ENCODE data around the gene HNF1B.
"Not testable (repeated sequence)": the region's sequence is repeated elsewhere in the genome, so short reads cannot be mapped to it uniquely, and the experiment has no call there.

HNF1B gene

GRCh38 chr17:37744961-37745800 is at the start of gene HNF1B:
TSS of gene HNF1B (minus strand) at chr17:37745059. CDS start at chr17:37744884, 175 bp downstream.
- DNase-seq, result peak; percentile 18

DNA sequence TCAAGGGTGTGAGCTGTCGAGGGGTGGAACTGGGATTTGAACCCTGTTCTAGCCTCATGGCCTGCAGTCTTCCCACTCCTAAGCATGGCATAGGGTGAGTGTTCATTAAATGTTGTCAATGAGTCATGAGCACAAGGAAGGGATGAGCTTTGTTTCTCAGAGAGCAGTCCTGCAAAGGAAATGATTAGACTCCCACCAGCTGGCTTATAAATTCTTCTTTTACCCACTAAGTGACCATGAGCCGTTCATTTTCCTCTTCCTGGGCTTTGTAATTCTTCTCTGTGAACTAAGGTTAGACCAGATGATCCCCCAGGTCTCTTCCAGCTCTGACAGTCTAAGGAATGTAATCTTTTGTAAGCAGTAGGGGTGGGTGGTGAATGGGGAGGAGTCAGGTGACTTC is 47.9 kb upstream of the HNF1B start:
- DNase-seq, result no peak

DNA sequence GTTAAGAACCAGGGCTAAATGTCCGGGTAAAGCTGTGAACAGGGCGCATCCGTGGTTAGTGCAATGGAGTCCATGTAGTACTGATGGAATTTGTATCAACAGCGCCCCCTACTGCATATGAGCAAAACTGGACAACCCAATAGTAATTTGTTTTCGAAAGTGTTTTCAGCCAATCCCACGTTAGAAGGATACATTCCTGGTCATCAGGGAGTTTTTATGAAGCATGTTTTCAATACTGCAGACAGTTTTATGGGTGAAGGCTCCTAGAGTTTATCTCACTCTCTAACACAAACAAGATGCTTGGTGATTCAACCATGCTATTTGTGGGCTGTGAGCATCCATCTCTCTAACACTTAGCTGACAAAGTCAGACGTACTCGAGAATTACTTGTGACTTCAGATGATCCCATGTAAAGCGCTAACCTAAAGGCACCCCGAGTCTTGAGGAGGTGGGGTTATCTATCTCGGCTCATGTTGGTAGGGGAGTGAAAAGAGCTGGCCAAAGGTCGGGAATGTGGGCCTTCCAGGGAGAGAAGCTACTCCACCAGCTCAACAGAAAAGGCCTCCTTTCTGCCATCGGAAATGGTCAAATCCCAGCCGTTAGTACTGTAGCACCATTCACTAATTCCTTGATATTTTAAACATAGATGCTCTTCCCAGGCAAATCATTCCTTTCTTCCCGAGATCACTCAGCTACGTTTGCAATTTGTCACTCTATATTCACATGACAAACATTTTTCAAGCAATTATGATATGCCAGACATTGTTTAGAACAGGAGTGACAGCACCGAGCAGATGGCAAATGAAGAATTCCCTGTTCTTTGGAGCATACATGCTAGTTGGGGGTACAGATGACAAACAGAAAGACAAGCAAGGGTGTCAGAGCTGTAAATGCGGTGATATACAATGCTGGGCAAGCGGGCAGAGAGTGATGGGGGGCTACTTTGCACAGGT is 46.9 kb upstream of the HNF1B start:
- peak; percentile 67 for DNase-seq

- DNase-seq, result no peak
Measured at GRCh38 chr17:37789771-37790541, 45.1 kb upstream of the HNF1B start.

- DNase-seq, result no peak
Measured at GRCh38 chr17:37789021-37789565, 44.2 kb upstream of the HNF1B start.

DNA sequence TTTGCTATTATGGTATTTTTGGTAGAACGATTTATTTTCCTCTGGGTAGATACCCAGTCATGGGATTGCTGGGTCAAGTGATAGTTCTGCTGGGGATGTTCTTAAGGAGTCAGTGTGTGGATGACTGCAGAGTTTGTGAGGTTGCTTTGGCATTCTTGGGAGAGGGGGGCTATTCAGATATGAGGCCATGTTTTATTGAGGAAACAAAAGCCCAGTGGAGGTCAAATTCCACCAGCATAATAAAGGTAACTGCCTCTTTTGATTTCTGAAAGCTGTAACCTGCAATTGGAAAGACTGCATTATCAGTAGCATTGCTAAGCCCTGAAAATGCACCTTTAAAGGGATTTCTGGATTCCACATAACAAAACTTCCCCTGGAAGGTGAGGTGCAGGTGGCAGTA is 43.7 kb upstream of the HNF1B start:
- no peak for DNase-seq

DNA sequence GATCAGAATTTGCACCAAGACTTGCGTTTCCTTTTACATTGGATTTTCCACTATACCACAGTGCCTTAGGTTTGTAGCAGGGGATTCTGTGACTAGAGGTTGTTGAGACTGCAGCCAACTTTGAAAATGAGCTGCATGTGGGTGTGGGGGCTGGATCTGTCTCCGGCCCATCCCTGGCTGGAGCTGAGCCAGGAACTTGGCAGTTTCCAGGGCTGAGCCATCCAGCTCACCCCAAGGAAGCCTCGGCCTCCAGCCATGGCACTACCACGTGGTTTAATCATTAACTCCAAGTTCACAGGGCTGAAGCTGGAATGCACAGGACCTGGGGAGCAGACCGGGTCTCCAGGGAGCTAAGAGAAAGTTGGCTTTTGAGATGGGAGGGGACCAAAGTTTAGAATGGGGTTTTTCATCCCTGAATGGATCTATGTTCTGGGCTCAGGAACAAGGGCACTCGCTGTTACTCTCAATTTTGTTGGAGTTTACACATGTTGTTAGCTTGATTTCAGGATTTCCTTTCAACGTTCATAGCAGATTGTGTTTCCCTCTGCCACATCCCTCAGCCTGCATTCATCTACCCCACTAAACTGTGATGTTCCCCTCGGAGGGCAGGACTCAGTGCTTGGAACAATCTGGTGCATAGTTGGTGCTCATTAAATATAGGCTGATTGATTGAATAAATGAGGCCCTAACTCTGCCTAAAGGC is 42.3 kb upstream of the HNF1B start:
- no peak for DNase-seq

DNA sequence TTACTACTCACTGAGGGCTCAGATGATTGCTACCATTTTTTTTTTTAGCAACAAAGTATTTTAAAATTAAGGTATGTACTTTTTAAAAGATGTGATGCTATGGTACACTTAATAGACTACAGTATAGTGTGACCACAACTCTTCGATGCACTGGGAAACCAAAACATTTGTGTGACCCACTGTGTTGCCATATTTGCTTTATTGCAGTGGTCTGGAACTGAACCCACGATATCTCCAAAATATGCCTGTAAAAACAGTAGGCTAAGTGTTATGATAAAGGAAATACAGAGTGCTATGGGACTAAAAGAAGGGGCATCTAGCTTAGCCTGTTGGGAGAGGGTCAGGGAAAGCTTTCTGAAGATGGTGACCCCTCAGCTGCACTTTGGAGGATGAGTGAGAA is 41.6 kb upstream of the HNF1B start:
- DNase-seq, result no peak

DNA sequence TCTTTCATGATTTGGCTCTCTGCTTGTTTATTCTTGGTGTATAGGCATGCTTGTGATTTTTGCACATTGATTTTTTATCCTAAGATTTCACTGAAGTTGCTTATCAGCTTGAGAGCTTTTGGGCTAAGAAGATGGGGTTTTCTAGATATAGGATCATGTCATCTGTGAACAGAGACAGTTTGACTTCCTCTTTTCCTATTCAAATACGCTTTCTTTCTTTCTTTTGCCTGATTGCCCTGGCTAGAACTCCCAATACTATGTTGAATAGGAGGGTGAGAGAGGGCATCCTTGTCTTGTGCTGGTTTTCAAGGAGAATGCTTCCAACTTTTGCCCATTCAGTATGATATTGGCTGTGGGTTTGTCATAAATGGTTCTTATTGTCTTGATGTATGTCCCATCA is 37.6 kb upstream of the HNF1B start:
- not testable (repeated sequence) for DNase-seq

- no peak for DNase-seq
Measured at GRCh38 chr17:37781451-37781850, 36.6 kb upstream of the HNF1B start.

DNA sequence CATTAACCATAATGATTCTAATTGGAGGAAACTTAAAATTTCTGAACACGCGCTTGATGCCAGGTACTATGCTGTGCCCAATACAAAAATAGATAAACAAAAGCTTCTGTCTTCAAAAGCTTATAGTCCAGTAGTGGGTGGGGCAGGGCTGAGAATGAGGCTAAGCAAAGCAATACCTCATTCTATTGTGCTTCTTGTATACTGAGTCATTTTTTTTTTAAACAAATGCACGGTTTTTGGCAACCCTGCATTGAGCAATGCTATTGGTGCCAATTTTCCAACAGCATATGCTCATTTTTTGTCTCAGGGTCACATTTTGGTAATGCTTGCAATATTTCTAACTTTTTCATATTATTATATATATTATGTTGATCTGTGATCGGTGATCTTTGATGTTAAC is 34.7 kb upstream of the HNF1B start:
- no peak for DNase-seq

DNA sequence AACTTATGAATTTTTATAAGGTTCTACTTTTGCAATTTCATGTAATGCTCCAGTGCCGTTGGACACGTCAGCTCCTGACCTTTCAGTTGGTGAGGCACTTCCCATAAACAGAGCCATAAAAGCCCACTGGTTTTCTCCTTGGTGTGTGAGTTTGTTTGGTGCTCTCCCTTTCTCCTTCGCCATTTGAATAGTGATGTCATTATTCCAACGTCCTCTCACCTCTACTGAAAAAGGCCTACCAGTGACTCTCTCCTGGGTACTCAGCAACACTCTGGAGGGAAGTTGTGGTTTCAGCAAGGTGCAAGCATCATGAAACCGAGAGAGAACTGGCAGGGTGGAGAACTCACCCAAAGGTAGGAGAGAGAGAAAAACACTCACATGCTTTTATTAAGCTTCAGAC is 29.6 kb upstream of the HNF1B start:
- DNase-seq, result peak; percentile 61

- peak; percentile 22 for DNase-seq
Measured at GRCh38 chr17:37772982-37773381, 28.1 kb upstream of the HNF1B start.

DNA sequence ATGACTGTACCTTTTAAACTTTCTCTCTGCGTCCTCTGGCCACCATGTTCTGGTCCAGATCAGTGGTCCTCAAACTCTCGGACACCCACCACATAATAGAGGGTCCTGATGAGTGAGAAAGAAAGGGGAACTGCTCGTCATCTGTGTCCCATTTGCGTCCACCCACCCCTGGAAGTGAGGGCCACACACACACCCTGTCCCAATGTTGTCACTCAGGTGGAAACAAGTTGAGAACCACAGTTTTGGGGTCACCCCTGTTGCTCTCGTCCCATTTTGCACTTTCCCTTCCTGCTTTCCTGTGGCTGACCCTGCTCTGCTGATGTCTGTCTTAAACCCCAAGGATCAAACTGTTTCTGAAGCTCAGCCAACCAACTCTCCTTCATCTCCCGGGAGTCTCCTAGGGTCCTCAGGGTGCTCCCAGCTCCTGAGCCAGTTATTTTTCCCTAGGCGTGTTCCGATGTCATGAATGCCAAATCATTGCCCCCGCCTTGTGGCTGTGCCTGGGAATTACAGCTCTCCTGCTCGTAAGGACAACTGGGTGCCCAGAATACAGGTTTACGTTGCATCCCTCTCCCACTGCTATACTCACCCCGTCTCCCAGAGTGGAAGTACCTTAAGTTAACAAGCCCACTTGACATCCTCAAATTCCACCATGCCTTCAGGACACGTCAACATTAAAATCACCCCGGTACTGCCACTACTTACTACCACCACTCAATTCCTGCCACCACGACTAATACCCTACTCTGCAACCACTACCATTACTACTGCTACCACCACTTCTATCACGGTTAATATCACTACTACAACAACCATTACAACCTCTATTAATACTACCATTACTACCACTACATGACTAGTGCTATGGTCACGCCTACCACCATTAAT is 26.0 kb upstream of the HNF1B start:
- DNase-seq, result peak; percentile 67

GRCh38 chr17:37769050-37769449 is 24.2 kb upstream of the HNF1B start:
- DNase-seq, result no peak

GRCh38 chr17:37768438-37768837 is 23.6 kb upstream of the HNF1B start:
- no peak for DNase-seq

DNA sequence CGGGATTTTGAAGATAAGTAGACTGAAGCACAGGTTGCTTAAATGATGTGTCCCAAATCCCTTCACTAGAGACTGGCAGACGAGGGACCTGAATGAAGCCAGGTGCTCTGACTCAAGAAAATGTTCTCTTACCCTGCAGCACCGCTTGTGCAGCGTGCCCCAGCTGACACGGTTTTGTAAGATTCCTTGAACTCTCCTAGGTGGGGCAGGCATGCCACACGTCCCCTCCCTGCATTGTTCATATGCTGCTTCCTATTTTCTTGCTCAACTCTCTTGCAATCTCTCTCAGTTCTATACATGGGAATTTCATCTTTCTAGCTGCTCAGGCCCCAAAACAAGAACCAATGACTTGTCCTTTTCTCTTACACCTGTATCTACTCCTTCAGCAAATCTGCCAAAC is 22.1 kb upstream of the HNF1B start:
- no peak for DNase-seq

- DNase-seq, result no peak
Measured at GRCh38 chr17:37764383-37764782, 19.5 kb upstream of the HNF1B start.

- DNase-seq, result no peak
Measured at GRCh38 chr17:37762666-37763065, 17.8 kb upstream of the HNF1B start.

DNA sequence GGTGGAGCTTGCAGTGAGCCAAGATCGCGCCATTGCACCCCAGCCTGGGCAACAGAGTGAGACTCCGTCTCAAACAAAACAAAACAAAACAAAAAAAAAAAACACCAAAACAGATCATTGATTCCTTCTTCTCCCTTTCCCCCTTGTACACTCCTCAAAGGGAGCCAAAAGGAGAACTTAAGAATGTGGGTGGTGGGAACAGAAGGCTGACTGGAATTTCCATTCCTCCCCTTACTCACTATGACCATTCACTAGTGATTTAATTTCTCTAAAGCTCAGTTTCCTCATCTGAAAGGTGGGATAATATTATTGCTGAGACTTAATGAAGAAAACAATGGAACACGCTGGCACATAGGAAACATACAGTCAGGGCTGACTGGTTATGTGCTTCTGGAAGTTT is 17.1 kb upstream of the HNF1B start:
- DNase-seq, result no peak

DNA sequence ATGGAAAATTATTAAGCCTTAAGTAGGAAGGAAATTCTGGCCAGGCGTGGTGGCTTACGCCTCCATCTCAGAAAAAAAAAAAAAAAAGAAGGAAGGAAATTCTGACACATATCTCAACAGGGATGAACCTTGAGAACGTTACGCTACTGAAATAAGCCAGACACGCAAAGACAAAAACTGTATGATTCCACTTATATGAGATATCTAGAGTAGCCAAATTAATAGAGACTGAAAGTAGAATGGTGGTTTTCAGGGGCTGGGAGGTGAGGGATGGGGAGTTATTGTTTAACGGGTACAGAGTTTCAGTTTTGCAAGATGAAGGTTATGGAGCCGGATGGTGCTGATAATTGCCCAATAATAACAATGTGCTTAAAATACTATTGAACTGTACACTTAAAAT is 16.2 kb upstream of the HNF1B start:
- DNase-seq, result no peak

All from activated CD4-positive, alpha-beta T cell treated with anti-CD3 and anti-CD28 coated beads for 48 hours (primary cell).